Loucy (cell line): Measurements from ENCODE around the gene PPP1R26.
"Not testable (repeated sequence)": the region's sequence is repeated elsewhere in the genome, so short reads cannot be mapped to it uniquely, and the experiment has no call there.

Source experiments
- H2AFZ ChIP-seq: fragments of 200-600 bp; sonication (generic); 2 replicates; pipeline ENCODE4 v1.6.0; 2016; ENCODE audit warnings: antibody characterized with exemption, mild to moderate bottlenecking, low read length, moderate library complexity
- H3F3A ChIP-seq: fragments of 200-600 bp; 2 replicates; pipeline ENCODE4 v1.6.0; 2016; ENCODE audit warnings: antibody characterized with exemption, low read depth, mild to moderate bottlenecking
- H3K27me3 ChIP-seq: fragments of 200-600 bp; sonication (generic); 2 replicates; pipeline ENCODE4 v1.6.1; 2014; ENCODE audit warnings: low read length, mild to moderate bottlenecking; ENCODE audit not compliant: insufficient read depth, poor library complexity, severe bottlenecking
- H3K36me3 ChIP-seq: fragments of 200-600 bp; sonication (generic); 2 replicates; pipeline ENCODE4 v1.6.1; 2016; ENCODE audit warnings: low read length; ENCODE audit not compliant: insufficient read depth
- H3K4me1 ChIP-seq: fragments of 200-600 bp; sonication (generic); 2 replicates; pipeline ENCODE4 v1.5.1; 2014; ENCODE audit warnings: low read length, mild to moderate bottlenecking; ENCODE audit not compliant: insufficient read depth, poor library complexity, severe bottlenecking
- H3K4me2 ChIP-seq: fragments of 200-600 bp; sonication (generic); 2 replicates; pipeline ENCODE4 v1.6.0; 2014; ENCODE audit warnings: antibody characterized with exemption, low read length, low read depth, mild to moderate bottlenecking; ENCODE audit not compliant: poor library complexity, severe bottlenecking
- H3K4me3 ChIP-seq: fragments of 200-600 bp; sonication (generic); 2 replicates; pipeline ENCODE4 v1.5.1; 2014; ENCODE audit warnings: low read length, mild to moderate bottlenecking, mixed read lengths; ENCODE audit not compliant: poor library complexity, severe bottlenecking
- H3K79me2 ChIP-seq: fragments of 200-600 bp; sonication (generic); 2 replicates; pipeline ENCODE4 v1.6.1; 2014; ENCODE audit warnings: low read length; ENCODE audit not compliant: insufficient read depth
- H3K9ac ChIP-seq: fragments of 200-600 bp; sonication (generic); 2 replicates; pipeline ENCODE4 v1.6.0; 2014; ENCODE audit warnings: mild to moderate bottlenecking, low read depth, low read length, moderate library complexity; ENCODE audit not compliant: poor library complexity, severe bottlenecking
- H3K9me2 ChIP-seq: fragments of 200-600 bp; sonication (generic); replicated peaks from 2 replicates; pipeline ENCODE4 v1.6.1; 2016; ENCODE audit warnings: low read depth, low read length, mixed read lengths
- H3K9me3 ChIP-seq: fragments of 200-600 bp; sonication (generic); 2 replicates; pipeline ENCODE4 v1.6.1; 2014; ENCODE audit warnings: mild to moderate bottlenecking, antibody characterized with exemption, low read length, low read depth; ENCODE audit not compliant: insufficient read depth
- H4K20me1 ChIP-seq: fragments of 200-600 bp; sonication (generic); 2 replicates; pipeline ENCODE4 v1.6.0; 2014; ENCODE audit warnings: antibody characterized with exemption, low read length, mild to moderate bottlenecking; ENCODE audit not compliant: insufficient read depth, poor library complexity, severe bottlenecking
- CTCF ChIP-seq: fragments of 200-600 bp; sonication (generic); conservative IDR thresholded peaks from 2 replicates; pipeline ENCODE4 v1.5.1; 2014; ENCODE audit warnings: mild to moderate bottlenecking, antibody characterized with exemption, low read length
- EZH2phosphoT487 ChIP-seq: fragments of 200-600 bp; IDR thresholded peaks from 2 replicates; pipeline ENCODE4 v1.6.1; 2018; ENCODE audit warnings: antibody characterized with exemption, mild to moderate bottlenecking, moderate library complexity, borderline replicate concordance

Gene PPP1R26

DNA sequence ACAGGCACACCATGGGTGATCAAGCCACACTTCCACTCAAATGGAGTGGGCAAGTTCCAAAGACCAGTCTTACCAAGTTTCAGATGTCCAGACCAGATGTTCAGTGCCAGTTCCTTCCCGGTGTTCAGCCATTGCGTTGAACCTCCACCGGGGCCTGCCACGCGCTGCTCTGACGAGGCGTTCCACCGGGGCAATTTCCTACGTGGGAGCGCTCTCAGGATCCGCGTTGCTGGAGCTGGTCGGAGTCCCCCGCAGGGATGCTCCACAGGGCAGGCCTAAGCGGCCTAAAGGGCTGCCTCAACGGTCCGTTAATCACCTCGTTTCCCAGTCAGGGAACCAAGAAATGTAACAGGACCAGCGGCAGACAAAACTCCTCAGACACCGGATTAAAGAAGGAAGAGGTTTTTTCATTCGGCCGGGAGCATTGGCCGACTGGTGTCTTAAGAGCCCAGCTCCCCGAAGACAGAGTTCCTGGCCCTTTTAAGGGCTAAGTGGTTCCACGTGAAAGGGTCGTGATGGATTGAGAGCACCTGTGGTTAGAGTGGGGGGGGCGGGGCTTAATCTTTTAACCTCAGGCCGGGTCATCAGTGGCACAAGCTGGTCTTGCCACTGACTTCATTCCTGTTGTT lies 35.7 kb upstream of the PPP1R26 start:
- Histone ChIP-seq H4K20me1 (no peaks in the 10 kb centered on the region), H3K9me3 (no peaks in the 10 kb centered on the region; the same call in 1 of the 2 replicates), H3K79me2 (no peaks in the 10 kb centered on the region), H3K4me1 (no peaks in the 10 kb centered on the region), H3K9ac (no peak overlapping the region), H3F3A (no peaks in the 10 kb centered on the region), H3K4me3 (no peak overlapping the region), H3K27me3 (no peaks in the 10 kb centered on the region), H3K9me2 (no peaks in the 10 kb centered on the region), H3K36me3 (no peaks in the 10 kb centered on the region), H2AFZ (no peak overlapping the region), H3K4me2 (no peak overlapping the region)
- TF ChIP-seq CTCF: no peak
- no peak for TF ChIP-seq EZH2phosphoT487

DNA sequence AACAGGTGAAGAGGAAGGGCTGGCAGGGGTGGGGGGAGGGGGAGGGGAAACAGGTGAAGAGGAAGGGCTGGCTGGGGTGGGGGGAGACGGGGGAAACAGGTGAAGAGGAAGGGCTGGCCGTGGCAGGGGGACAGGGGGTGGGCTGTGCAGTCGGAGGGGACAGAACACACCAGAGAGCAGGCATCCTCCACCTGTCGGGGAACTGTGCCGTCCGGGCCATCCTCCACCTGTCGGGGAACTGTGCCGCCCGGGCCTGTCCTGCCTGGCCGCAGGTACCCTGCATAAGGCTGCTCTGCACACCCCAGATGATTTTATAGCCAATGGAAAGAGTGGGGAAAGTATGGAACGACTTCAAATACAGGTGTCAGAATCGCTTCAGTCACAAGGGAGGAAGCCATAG lies 32.5 kb upstream of the PPP1R26 start:
- Histone ChIP-seq H3K9me3 (no peaks in the 10 kb centered on the region; the same call in 1 of the 2 replicates), H3F3A (no peaks in the 10 kb centered on the region), H3K79me2 (no peaks in the 10 kb centered on the region), H3K4me2 (no peak overlapping the region), H3K27me3 (no peaks in the 10 kb centered on the region), H3K9ac (no peak overlapping the region), H3K4me3 (no peak overlapping the region), H2AFZ (no peak overlapping the region), H4K20me1 (no peaks in the 10 kb centered on the region), H3K9me2 (no peaks in the 10 kb centered on the region), H3K4me1 (no peaks in the 10 kb centered on the region), H3K36me3 (no peaks in the 10 kb centered on the region)
- no peak for TF ChIP-seq CTCF
- TF ChIP-seq EZH2phosphoT487: no peak

DNA sequence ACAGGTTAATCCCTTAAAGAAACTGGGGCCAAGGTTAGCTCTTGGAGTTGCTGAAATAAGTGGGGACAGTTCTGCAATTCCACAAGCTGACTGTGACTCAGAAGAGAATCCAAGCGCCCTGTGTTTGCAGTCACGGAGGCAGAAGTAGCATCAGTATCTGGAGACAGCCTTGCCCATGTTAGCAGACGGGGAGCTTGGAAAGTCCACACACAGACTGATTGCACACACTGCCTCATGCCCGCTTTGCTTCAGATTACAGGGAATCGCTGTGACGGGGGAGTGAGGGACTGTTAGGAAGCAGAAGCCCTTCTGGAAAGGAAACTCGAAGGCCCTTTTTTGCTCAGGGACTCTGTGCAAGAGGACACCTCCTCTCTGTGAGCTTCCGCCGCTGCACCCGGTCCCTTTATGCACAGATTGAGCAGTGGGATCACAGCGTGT lies 30.9 kb upstream of the PPP1R26 start:
- Histone ChIP-seq H3K4me3 (no peak overlapping the region), H3K79me2 (no peaks in the 10 kb centered on the region), H3K9me2 (no peaks in the 10 kb centered on the region), H3K4me2 (no peak overlapping the region), H2AFZ (no peak overlapping the region), H3F3A (no peaks in the 10 kb centered on the region), H3K36me3 (no peaks in the 10 kb centered on the region), H3K27me3 (no peaks in the 10 kb centered on the region), H3K9me3 (no peaks in the 10 kb centered on the region; the same call in 1 of the 2 replicates), H4K20me1 (no peaks in the 10 kb centered on the region), H3K9ac (no peak overlapping the region), H3K4me1 (no peaks in the 10 kb centered on the region)
- TF ChIP-seq EZH2phosphoT487 (no peak), CTCF (no peak)

GRCh38 chr9:135449532-135449931 lies 30.1 kb upstream of the PPP1R26 start:
- H3K36me3 ChIP-seq, H3K4me3 ChIP-seq, H3K79me2 ChIP-seq, H3K4me1 ChIP-seq, H3K27me3 ChIP-seq, H4K20me1 ChIP-seq, H3K9ac ChIP-seq, H3K9me2 ChIP-seq, H3F3A ChIP-seq, H3K4me2 ChIP-seq, H3K9me3 ChIP-seq, H2AFZ ChIP-seq: not testable (repeated sequence)
